GM18511 (cell line): Measurements from ENCODE around the gene APOBEC3G.

Experiments used
- ATAC-seq: cut with Tn5 transposase; IDR thresholded peaks from one replicate; pipeline ENCODE4 v1.9.1; 2021; ENCODE audit warnings: mild to moderate bottlenecking, moderate library complexity; ENCODE audit not compliant: unreplicated experiment

APOBEC3G gene

DNA sequence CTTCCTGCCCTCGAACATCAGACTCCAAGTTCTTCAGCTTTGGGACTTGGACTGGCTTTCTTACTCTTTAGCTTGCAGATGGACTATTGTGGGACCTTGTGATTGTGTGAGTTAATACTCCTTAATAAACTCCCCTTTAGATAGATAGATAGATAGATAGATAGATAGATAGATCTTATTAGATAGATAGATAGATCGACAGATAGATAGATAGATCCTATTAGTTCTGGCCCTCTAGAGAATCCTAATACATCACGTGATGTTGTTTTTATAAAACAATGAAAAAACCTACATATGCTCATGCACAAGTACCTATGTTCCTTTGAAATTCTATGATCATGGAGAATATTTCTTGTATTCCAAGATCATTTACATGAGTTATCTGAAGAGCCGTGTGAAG, 43.9 kb downstream of the APOBEC3G start:
- ATAC-seq = no peak

DNA sequence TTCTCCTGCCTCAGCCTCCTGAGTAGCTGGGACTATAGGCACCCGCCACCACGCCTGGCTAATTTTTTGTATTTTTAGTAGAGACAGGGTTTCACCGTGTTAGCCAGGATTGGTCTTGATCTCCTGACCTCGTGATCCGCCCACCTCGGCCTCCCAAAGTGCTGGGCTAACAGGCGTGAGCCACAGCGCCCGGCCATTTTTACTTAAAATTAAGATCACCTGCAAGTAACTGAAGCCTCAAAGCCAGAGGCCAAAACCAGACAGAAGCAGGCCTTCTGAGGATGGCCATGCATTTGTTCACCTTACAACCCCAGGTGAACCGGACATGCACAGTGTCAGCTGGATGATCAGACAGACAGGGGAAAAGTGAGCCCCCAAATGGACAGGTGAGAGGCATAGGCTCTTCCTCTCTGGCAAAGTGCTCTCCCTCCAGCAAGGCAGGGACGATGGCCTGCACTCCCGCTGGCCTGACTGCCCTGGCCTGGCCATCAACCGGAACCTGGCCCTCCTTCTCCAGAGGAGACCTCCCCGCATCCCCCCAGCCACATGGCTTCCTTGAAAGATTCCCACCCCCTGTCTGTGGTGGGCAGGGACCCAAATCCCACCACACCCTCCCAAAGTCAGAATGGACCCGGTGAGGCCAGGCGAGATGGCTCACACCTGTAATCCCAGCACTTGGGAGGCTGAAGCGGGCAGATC, 45.8 kb downstream of the APOBEC3G start:
- no peak for ATAC-seq

DNA sequence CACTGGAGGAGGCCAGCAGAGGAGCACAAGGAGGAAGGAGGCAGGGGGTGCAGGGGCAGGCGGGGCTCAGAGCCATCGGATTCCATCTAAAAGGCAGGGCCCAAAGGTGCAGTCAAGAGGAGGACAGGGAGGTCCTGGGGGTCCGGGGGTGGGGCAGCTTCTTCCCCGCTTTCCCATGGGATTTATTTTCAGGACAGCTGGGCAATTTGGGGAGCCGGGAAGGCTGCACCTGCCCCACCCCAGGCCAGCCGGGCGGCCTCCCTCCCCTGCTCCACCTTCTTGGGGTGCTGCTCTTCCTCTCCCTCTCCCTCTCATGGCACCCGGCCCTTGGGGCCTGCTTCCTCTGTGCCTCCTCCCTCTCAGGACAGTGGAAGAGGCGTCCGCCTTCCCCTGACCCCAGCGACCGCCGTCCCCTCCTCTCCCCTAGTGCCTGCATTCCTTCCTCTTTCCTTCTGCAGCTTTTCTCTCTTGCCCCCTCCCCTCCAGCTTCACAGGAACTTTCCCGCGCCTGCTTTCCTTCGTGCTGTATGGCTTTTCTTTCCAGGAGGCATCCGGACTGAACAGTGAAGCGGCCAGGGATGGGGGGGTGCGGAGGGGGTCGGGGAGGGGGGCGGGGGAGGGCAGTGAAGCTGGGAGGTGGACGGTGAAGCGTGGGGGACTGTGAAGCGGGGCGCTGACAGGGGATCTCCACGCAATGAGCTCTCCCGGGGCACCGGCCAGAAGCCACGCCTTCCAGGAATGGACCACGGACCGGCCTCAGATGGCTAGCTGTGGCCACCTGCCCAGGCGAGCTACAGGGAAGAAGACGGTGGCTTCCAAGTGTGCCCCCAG, 46.9 kb downstream of the APOBEC3G start:
- no peak for ATAC-seq

DNA sequence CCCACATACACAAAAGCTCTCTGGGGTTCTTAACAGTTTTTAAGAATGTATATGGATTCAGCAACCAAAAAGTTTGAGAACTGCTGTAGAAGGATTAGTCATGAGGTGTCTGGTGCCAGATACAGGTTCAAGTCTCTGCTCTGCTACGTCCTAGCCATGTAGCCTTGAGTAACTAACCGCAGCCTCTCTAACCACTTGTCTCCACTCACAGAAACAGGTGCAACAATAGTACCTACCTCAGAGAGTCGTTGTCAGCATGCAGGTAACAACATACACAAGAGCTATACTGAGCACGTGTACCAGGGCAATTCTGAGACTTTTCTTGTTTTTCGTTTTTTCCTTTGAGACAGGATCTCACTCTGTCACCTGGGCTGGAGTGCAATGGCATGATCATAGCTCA, 48.5 kb downstream of the APOBEC3G start:
- no peak for ATAC-seq

DNA sequence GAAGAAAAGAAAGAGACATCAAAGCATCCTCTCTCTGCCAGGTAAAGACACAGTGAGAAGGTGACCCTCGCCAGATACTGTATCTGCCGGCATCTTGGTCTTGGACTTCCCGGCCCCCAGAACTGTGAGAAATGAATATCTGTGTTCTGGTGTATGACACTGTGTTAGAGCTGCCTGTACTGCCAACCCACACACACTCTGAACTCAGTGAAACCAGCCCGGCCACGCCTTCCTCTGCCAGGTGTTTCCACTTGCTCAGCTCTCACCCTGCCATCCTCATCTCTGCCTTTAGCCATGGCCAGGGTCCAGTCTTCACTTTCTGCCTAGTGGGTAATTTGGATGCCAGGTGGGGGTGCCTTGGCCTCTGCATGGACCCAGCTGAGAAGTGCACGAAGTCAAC, 51.4 kb downstream of the APOBEC3G start:
- no peak for ATAC-seq

- no peak for ATAC-seq
These were observed 52.0 kb downstream of the APOBEC3G start for GRCh38 chr22:39129081-39129480.

GRCh38 chr22:39129746-39130145, 52.7 kb downstream of the APOBEC3G start:
- no peak for ATAC-seq

GRCh38 chr22:39130152-39130704, 53.2 kb downstream of the APOBEC3G start:
- no peak for ATAC-seq

- no peak for ATAC-seq
These were observed 54.1 kb downstream of the APOBEC3G start for GRCh38 chr22:39130892-39131855.

DNA sequence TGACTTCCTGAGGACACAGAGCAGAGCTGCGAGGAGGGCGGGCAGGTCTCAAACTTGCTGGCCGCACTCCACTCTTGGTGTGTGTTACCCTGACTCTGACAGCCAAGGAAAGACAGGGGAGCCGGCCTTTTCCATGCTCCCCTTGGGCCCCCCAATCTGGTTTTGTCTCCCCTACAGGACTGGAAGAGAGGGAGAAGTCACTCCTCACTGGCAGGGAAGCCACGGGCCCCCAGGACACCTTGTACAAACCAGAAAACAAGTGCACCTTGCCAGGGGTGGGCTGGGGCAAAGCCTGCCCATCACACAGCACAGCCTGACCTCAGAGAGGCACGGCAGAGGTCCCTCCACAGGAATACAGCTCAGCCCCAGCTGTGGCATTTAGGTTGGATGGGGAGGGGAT, 55.2 kb downstream of the APOBEC3G start:
- no peak for ATAC-seq

- ATAC-seq = no peak
These were observed 55.9 kb downstream of the APOBEC3G start for GRCh38 chr22:39132871-39133524.

- ATAC-seq = no peak
These were observed 56.8 kb downstream of the APOBEC3G start for GRCh38 chr22:39133871-39134270.

DNA sequence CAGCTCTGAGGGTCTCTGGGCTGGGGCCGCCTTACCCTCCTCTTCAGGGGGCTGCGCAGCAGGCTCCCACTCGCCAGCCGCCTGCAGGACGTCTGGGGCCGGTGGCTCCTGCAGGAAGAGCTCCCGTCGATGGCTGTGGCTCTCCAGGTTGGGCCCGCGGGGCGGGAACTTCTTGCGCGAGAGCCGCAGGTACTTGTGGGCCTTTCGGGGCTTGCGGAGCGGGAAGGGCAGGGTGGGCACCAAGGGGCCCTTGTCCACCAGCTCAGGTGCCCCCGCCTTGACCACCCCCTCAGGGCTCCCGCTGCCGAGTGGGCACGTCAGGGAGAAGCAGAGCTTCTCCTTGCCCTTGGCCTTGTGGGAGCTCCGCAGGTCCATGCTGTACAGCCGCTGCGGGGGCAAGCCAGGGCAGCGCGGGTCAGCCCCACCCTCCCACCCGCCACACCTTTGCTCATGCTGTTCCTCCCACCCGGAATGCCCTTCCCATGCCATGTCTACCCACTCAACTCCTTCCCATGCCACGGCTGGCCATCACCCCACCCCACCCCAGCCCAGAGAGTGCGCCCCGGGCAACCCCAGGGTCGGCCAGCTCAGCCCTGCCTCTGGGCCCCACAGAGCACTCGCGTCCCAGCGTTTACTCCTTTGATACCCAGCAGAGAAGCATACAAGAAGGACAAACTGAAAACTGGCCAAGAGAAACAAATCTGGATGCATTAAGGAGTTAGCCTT, 57.5 kb downstream of the APOBEC3G start:
- ATAC-seq = no peak

- ATAC-seq = no peak
These were observed 58.2 kb downstream of the APOBEC3G start for GRCh38 chr22:39135092-39135896.

GRCh38 chr22:39136317-39136716, 59.2 kb downstream of the APOBEC3G start:
- no peak for ATAC-seq
